NCI-H524 (cell line): ENCODE data around the gene SPTB.
A peak's percentile ranks its signal among the peaks of the same experiment; 100 is the strongest.

Source experiments
- DNase-seq, 2 experiments: peaks; one replicate each; lab custom pipeline; 2025; lab: John Stamatoyannopoulos, UW

SPTB gene

DNA sequence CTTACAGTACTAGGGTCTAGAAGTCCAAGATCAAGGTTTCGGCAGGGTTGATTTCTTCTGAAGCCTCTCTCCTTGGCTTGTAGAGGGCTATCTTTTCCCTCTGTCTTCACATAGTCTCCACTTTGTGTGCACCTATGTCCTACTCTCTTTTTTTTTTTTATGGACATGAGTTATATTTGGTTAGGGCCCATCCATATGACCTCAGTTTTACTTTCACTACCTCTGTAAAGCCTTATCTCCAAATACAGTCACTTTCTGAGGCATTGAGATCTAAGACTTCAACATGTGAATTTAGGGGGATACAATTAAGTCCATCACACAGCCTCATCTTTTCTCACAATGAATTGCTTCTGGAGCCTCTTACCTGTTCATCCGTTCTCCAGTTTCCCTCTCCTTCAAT lies 5.9 kb upstream of the SPTB start:
- no peak for DNase-seq

GRCh38 chr14:64880221-64881121 lies 764 bp upstream of the SPTB start:
- peak; percentile 78 to 79 for DNase-seq

DNA sequence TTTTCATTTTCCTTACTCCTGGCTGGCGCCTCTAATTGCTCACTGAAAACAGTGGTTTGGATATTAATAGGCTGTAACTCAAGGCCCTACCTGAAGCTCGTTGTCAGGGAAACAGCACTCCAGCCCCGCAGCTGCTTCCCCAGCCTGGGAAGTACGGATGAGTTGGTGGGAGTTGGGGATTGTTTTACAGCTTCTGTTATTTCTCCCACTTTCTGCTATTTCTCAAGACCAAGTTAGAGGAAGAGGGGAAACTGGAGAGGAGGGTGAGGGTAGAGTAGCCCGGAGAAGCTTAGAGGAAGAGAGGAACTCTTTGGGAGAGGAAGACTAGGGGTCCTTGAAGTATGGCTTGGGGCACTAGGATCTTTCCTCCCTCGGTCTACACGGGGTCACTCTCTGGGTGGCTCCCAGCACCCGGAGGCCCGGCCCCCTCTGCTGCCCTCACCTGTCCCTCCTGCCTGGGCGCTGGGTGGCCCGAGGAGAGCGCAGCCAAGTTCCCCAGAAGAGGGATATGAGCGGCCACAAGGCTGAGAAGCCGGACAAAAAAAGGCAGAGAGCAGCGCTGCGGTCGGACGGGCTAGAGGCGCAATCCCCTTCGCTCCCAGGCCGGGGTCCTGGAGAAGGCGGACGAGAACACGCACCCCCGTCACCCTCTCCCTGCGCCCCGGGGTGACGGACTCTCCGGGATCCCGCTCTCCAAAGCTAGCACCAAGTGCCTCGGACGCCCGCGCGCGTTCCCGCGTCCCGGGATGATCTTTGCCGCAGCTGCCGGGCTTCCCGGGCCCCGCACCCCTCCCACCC lies 671 bp downstream of the SPTB start:
- peak; percentile 24 to 56 for DNase-seq

- DNase-seq: no peak
Observed at GRCh38 chr14:64877846-64878245, 1.9 kb downstream of the SPTB start.

GRCh38 chr14:64875350-64875749 lies 4.4 kb downstream of the SPTB start:
- no peak for DNase-seq

DNA sequence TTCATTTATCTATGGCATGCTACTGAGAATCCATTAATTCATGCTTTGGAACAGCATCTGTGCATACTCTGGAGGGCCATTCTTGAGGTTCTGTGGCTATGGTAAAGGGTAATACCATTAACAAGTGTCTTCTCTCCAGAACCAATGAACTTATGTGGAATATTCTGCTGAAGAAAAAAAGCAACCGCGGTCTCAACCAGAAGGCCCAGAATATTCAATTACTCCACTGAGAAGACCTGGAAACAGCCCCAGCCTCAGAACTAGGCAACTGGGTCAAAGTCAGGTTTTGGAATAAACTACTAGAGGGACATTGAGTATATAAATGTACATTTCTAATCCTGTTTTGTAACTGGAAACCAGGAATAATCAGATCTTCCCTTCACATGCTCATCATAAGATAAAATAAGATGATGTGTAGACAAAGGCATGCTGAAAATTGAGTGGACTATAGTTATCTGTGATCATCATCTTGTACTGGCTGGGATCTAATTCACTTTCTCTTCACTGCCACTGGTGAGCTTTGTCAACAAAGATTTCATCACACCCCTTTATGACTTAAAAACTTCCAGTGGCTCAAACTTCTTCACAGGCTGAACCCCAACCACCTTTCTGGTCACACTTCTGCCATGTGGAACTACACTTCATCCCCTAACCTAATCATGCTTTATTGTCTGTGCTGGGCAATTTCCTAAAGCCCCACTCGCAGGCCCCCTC lies 6.0 kb downstream of the SPTB start:
- DNase-seq: no peak

- DNase-seq: no peak
Observed at GRCh38 chr14:64871344-64871743, 8.4 kb downstream of the SPTB start.

DNA sequence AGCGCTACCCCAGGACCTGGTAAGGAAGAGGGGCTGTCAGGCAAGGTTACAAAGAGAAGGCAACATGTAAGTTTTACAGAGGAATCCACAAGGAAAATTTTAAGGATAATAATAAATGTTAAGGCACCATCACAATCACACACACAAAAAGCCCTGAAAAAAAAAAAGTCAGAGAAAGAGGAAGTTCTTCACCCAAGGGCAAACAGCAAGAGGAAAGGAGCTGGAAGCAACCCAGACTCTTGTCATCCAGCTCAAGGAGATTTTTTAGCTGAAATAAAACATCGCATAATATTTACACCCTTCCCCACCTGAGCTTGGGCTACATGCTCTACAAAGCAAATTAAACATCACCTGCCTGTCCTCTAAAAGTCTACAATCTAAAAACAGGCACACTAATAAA lies 9.5 kb downstream of the SPTB start:
- DNase-seq: no peak

DNA sequence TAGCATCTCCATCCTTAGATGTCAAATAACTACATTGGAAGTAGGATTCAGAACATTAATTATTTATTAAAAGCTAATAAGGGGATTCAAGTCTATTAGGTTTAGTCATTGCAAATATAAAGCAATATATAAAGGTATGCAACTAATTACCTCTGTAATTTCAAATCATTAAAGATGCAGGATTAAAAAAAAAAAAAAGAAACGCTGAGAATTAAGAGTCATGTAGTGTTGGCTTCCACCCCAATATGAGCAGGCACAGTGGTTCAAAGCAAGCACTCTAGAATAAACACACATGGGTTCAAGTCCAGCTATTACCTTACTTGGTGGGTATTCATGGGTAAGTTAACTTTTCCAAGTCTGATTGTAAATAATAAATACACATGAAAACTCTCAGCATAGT lies 10.9 kb downstream of the SPTB start:
- DNase-seq: no peak

DNA sequence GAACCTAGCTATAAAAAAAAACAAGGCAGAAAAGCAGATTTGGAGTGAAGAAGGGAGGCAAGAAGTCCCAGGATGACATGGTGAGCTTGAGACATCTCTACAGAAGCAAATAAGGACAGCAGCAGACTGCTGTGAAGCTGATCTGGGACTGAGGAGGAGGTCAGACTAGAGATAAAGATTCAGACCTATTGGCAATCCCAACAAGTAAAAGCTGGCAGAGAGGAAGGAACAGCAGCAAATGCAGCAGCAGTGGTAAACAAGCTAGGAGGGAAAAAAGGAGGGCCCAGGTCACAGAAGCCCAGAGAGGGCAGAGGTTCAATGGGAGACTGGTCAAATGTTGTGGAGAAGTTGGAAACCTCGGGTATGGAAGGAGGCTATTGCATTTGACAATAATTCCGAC lies 11.3 kb downstream of the SPTB start:
- no peak for DNase-seq

DNA sequence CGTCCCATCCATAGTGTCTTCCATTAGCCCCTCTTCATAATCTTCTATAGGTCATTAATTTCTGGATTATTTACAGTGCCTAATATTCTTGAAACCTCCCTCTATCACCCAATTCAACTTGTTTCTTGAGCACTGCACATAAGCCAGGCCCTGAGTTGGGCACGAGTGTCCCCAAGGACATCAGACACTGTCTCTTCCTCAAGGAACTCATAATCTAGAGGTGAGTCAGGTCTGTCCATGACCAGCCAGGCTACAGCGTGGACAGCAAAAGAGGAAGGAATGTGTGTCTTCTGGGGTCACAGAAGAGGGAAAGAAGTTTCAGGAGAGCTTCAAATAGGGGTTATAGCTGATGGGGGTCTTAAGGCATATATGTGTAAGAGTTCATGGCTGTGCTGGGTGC lies 12.5 kb downstream of the SPTB start:
- no peak for DNase-seq

DNA sequence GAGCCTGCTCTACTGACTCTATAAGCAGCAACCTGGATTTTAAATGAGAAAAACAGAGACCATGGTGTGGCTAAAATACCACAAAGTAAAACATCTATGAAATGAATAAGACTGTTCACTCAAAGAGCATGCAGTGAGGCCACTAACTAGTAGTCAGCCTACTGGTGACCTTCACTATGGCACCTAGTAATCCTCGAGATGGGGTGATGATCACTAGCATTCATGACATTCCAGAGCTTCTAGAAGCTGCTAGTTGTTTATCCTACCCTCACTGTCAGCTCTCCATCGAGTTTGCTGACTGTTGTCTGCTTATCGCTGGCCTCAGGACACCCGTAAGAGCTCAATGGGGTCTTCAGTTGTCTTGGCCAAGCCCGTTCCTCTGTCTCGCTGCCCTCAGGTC lies 13.7 kb downstream of the SPTB start:
- no peak for DNase-seq

DNA sequence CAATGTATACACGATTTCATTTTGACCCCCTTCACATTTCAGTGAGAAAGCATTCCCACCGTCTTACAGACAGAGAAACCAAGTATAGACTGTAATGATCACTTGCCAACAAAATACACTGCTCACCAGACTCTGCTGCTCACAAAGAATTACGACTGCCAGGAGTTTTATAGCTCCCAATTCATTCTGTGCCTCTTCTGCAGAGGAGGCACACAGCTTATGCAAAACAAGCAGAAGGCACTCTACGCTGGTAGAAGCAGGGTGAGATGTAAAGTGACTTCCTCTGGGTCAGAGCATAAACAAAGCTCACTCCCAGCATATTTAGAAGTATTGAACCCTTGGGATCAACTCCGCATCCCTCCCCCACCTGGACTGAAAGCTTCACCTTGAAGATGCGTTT lies 14.6 kb downstream of the SPTB start:
- no peak for DNase-seq

- no peak for DNase-seq
Observed at GRCh38 chr14:64864258-64864657, 15.4 kb downstream of the SPTB start.

- peak in 1 of 2 experiments; percentile 28 for DNase-seq
Observed at GRCh38 chr14:64861916-64862315, 17.8 kb downstream of the SPTB start.

GRCh38 chr14:64860039-64860438 lies 19.7 kb downstream of the SPTB start:
- no peak for DNase-seq

GRCh38 chr14:64857979-64858744 lies 21.5 kb downstream of the SPTB start:
- DNase-seq: no peak

GRCh38 chr14:64856529-64857445 lies 22.9 kb downstream of the SPTB start:
- DNase-seq: no peak

GRCh38 chr14:64855721-64856528 lies 23.8 kb downstream of the SPTB start:
- DNase-seq: peak in 1 of 2 experiments; percentile 71
